ENCODE results near the gene MBTPS1.

GRCh38 chr16:84059946-84060901 is 56.5 kb downstream of the MBTPS1 start:
- TF ChIP-seq CTCF (IDR thresholded peaks at IDR 0.05; ENCODE audit: low read depth, low read length, missing input control) (no peak), JUND (IDR thresholded peaks at IDR 0.05) (no peak), EGR1 (IDR thresholded peaks at IDR 0.05; ENCODE audit: low read depth in 2 of 2) (no peak), GABPA (IDR thresholded peaks at IDR 0.05 in 1 of 2, conservative IDR thresholded peaks at IDR 0.05 in 1 of 2) (no peak), SP1 (IDR thresholded peaks at IDR 0.05) (no peak)
- TF ChIP-seq, protein P1, sequence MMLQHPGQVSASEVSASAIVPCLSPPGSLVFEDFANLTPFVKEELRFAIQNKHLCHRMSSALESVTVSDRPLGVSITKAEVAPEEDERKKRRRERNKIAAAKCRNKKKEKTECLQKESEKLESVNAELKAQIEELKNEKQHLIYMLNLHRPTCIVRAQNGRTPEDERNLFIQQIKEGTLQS (IDR thresholded peaks at IDR 0.05), result no peak

Data from liver (tissue), 3 donors.